Heart left ventricle (tissue), 16 donors: Measurements from ENCODE around the gene SERPINB10. TPM values are rescaled to one million over a fixed set of nuclear protein-coding genes. Genes with fewer than 3 reads are reported as not detected.
A peak's percentile ranks its signal among the peaks of the same experiment; 100 is the strongest.

ENCODE experiments used
- ATAC-seq, 4 donors: fragments of 200-7000 bp; cut with Tn5 transposase; one replicate each; pipeline ENCODE4 v1.9.1; 2020 to 2022; ENCODE audit warnings: moderate library complexity in 4 of 4, mild to moderate bottlenecking in 3 of 4, moderate number of reproducible peaks in 1 of 4
- DNase-seq, 5 donors: peaks; one replicate each; pipeline ENCODE4 v3.0.0-alpha.2; 2020
- H3K27ac ChIP-seq, 12 donors: fragments of 200-600 bp; sonication (generic) in 4 of 12; one replicate each; pipeline versions ENCODE4 v1.5.0 to v1.8.0; 2016 to 2022; ENCODE audit warnings: mild to moderate bottlenecking in 2 of 12
- H3K27me3 ChIP-seq, 9 donors: fragments of 200-600 bp; sonication (generic) in 2 of 9; one replicate each; pipeline versions ENCODE4 v1.5.1 to v1.8.0; 2016 to 2022; ENCODE audit warnings: mild to moderate bottlenecking in 3 of 9
- H3K36me3 ChIP-seq, 9 donors: fragments of 200-600 bp; sonication (generic) in 2 of 9; one replicate each; pipeline versions ENCODE4 v1.5.0 to v1.8.0; 2018 to 2022; ENCODE audit warnings: mild to moderate bottlenecking in 2 of 9
- H3K4me1 ChIP-seq, 12 donors: fragments of 200-600 bp; sonication (generic) in 4 of 12; one replicate each; pipeline versions ENCODE4 v1.5.0 to v1.8.0; 2016 to 2022; ENCODE audit warnings: mild to moderate bottlenecking in 3 of 12
- H3K4me3 ChIP-seq, 12 donors: fragments of 200-600 bp; sonication (generic) in 4 of 12; one replicate each; pipeline versions ENCODE4 v1.5.0 to v1.8.0; 2017 to 2022; ENCODE audit warnings: mild to moderate bottlenecking in 9 of 12, moderate library complexity in 4 of 12
- H3K9me3 ChIP-seq, 12 donors: fragments of 200-600 bp; sonication (generic) in 4 of 12; one replicate each; pipeline versions ENCODE4 v1.5.0 to v1.8.0; 2016 to 2022; ENCODE audit warnings: mild to moderate bottlenecking in 1 of 12
- CTCF ChIP-seq, 12 donors: fragments of 200-600 bp; sonication (generic) in 4 of 12; IDR thresholded peaks; one replicate each; pipeline versions ENCODE4 v1.5.0 to v1.8.0; 2018 to 2022; ENCODE audit warnings: antibody characterized with exemption in 12 of 12, mild to moderate bottlenecking in 5 of 12
- POLR2A ChIP-seq, 2 donors: fragments of 450-650 bp; IDR thresholded peaks; one replicate each; pipeline ENCODE4 v1.6.1; 2017; ENCODE audit warnings: antibody characterized with exemption in 2 of 2, mild to moderate bottlenecking in 2 of 2, moderate library complexity in 2 of 2
- WGBS, 4 donors: extraction: QIAGEN DNeasy Blood & Tissue Kit in 2 of 4; methylation state at CpG; one replicate each; pipeline versions ENCODE4 v1.1.5 to v1.1.7; 2013 to 2018; 5-methylcytosine and 5-hydroxymethylcytosine counted together
- intact Hi-C, 10 donors: fragments of 100-400 bp; cut with DNase I; formaldehyde crosslinking; loops; one replicate each; pipeline versions ENCODE4 v1.11.1 to v1.14.2; 2022
- polyA plus RNA-seq, 2 donors: library from polyadenylated mRNA; stranded (reverse); fragments of 200-250 nt; gene quantifications; one replicate each; pipeline ENCODE4 v1.2.3, GENCODE V29; 2013
- total RNA-seq, 9 donors: library from RNA; depleted of rRNA in 2 of 9; stranded (reverse); fragments of >200 nt in 2 of 9; fragmentation: NEBNext Ultra II Directional in 3 of 9; extraction: Animal tissue kit (Norgen Biotek cat#: 25700) in 3 of 9; gene quantifications; one replicate each; pipeline versions ENCODE4 v1.1.0 to v1.2.4, GENCODE V29; 2016 to 2023
- donor health status: ischemic (EF 13 %, LVEDD 7.1; RV severe dilation, severe dysfunction).
- donor health status: healthy with polysubstance abuse.
- donor health status: DM: no; HTN: yes; CAD: no.
- donor health status: DM: no; HTN: no; CAD: no.
- donor health status: ischemic (EF 25% LVEDD 6.9; RV normal size, moderate dysfunction).
- donor health status: ischemic (EF 25% LVEDD 5.7; RV mildly dilated, moderate dysfunction).
- donor health status: healthy.
- donor health status: DM: yes; HTN: yes; CAD: no.
- donor health status: ischemic (EF 35%, LVEDD 5.7; RV mildly dilated, moderate dysfunction).
- donor health status: nonischemic (EF 11% LVEDD 7.7; RV severe dilation, severe dysfunction).
- donor health status: DM: yes; HTN: yes; CAD: no.
- donor health status: PGD.
- donor health status: ischemic (EF 29% LVEDD 5.4; RV normal size, mild dysfunction).
- donor health status: nonischemic (EF 23%, LVEDD 6.1; RV moderate dilation, normal function).

SERPINB10 gene
- total and polyA plus RNA-seq, 11 donors: 0.20 TPM; not detected in 10

GRCh38 chr18:63867368-63868125 is 40.2 kb upstream of the SERPINB10 start:
- intact Hi-C loops: no loop called here
- ATAC-seq (no peak), DNase-seq (no peak)
- Histone ChIP-seq H3K27ac (no peak overlapping the region), H3K4me3 (no peak overlapping the region), H3K36me3 (no peaks in the 10 kb centered on the region), H3K4me1 (no peaks in the 10 kb centered on the region), H3K27me3 (no peaks in the 10 kb centered on the region), H3K9me3 (no peaks in the 10 kb centered on the region)
- 73 to 77% (median 75%) methylated on average over 3 of the region's 3 CpGs for WGBS, 4 donors
- TF ChIP-seq POLR2A (IDR thresholded peaks at IDR 0.05) (no peak), CTCF (IDR thresholded peaks at IDR 0.05) (no peak)

GRCh38 chr18:63868546-63868945 is 39.2 kb upstream of the SERPINB10 start:
- no peaks in the 10 kb centered on the region for H3K36me3 ChIP-seq
- WGBS, 4 donors: 87 to 92% (median 90%) methylated on average over 9 of the region's 9 CpGs
- DNase-seq (no peak), ATAC-seq (no peak)
- TF ChIP-seq POLR2A (IDR thresholded peaks at IDR 0.05): no peak
- no peak for TF ChIP-seq CTCF (IDR thresholded peaks at IDR 0.05)
- H3K4me3 ChIP-seq: no peak overlapping the region
- H3K27ac ChIP-seq: no peak overlapping the region
- no peaks in the 10 kb centered on the region for H3K4me1 ChIP-seq
- intact Hi-C loops: no loop called here
- H3K9me3 ChIP-seq: no peaks in the 10 kb centered on the region
- peaks cover 0 to 4% (median 0%) of the 10 kb centered on the region in 9 donors for H3K27me3 ChIP-seq

GRCh38 chr18:63869374-63869773 is 38.4 kb upstream of the SERPINB10 start:
- no peak for TF ChIP-seq CTCF (IDR thresholded peaks at IDR 0.05)
- TF ChIP-seq POLR2A (IDR thresholded peaks at IDR 0.05): no peak
- Histone ChIP-seq H3K4me3 (no peak overlapping the region), H3K27me3 (peaks cover 0 to 4% (median 0%) of the 10 kb centered on the region in 9 donors), H3K36me3 (no peaks in the 10 kb centered on the region), H3K27ac (peak overlapping the region in 1 of 12 donors; percentile 18), H3K9me3 (no peaks in the 10 kb centered on the region), H3K4me1 (no peaks in the 10 kb centered on the region)
- no peak for ATAC-seq
- no peak for DNase-seq
- intact Hi-C loops: no loop called here
- WGBS, 4 donors: 81 to 86% (median 84%) methylated on average over 9 of the region's 9 CpGs

- no peaks in the 10 kb centered on the region for H3K4me1 ChIP-seq
Measured at GRCh38 chr18:63869851-63870250, 37.9 kb upstream of the SERPINB10 start.

More at GRCh38 chr18:63869851-63870250, 37.9 kb upstream of the SERPINB10 start:
- no peak overlapping the region for H3K4me3 ChIP-seq
- intact Hi-C loops: no loop called here
- peak overlapping the region in 1 of 12 donors; percentile 18 for H3K27ac ChIP-seq
- no peaks in the 10 kb centered on the region for H3K36me3 ChIP-seq
- WGBS, 4 donors: 81 to 90% (median 84%) methylated on average over 3 of the region's 3 CpGs
- no peak for ATAC-seq
- H3K9me3 ChIP-seq: no peaks in the 10 kb centered on the region
- DNase-seq: no peak
- TF ChIP-seq CTCF (IDR thresholded peaks at IDR 0.05) (no peak), POLR2A (IDR thresholded peaks at IDR 0.05) (no peak)
- peaks cover 0 to 4% (median 0%) of the 10 kb centered on the region in 9 donors for H3K27me3 ChIP-seq
